Activated CD4-positive, alpha-beta T cell treated with anti-CD3 and anti-CD28 coated beads, Interleukin-2, amount 50 U/mL, for 16 hours (primary cell): ENCODE measurements around the gene TUBGCP6.
A peak's percentile ranks its signal among the peaks of the same experiment; 100 is the strongest.

Experiments
- DNase-seq: peaks from one replicate; pipeline ENCODE4 v3.0.0-alpha.2; 2020

The TUBGCP6 gene

GRCh38 chr22:50261615-50262459 lies 17.0 kb upstream of the TUBGCP6 start, which contains the start of gene MAPK12:
Gene MAPK12, minus strand, starts transcription at chr22:50261683. Its CDS starts 174 bp downstream, at chr22:50261509.
- no peak for DNase-seq

GRCh38 chr22:50260801-50261614 lies 16.2 kb upstream of the TUBGCP6 start:
- DNase-seq: peak; percentile 51

GRCh38 chr22:50260434-50260800 lies 15.6 kb upstream of the TUBGCP6 start:
- no peak for DNase-seq

GRCh38 chr22:50259302-50259701 lies 14.5 kb upstream of the TUBGCP6 start:
- no peak for DNase-seq

- DNase-seq: no peak
Observed at GRCh38 chr22:50258361-50259292, 13.8 kb upstream of the TUBGCP6 start.

- no peak for DNase-seq
Observed at GRCh38 chr22:50257451-50258360, 12.9 kb upstream of the TUBGCP6 start.

GRCh38 chr22:50257041-50257440 lies 12.2 kb upstream of the TUBGCP6 start:
- DNase-seq: no peak

- no peak for DNase-seq
Observed at GRCh38 chr22:50256258-50256862, 11.5 kb upstream of the TUBGCP6 start.

- no peak for DNase-seq
Observed at GRCh38 chr22:50255607-50256006, 10.8 kb upstream of the TUBGCP6 start.

- DNase-seq: no peak
Observed at GRCh38 chr22:50255099-50255498, 10.3 kb upstream of the TUBGCP6 start.

- DNase-seq: no peak
Observed at GRCh38 chr22:50253941-50254340, 9.1 kb upstream of the TUBGCP6 start.

GRCh38 chr22:50253046-50253915 lies 8.5 kb upstream of the TUBGCP6 start:
- DNase-seq: no peak

GRCh38 chr22:50252082-50253045 lies 7.5 kb upstream of the TUBGCP6 start:
- DNase-seq: peak; percentile 61

- DNase-seq: no peak
Observed at GRCh38 chr22:50251477-50252081, 6.8 kb upstream of the TUBGCP6 start.

GRCh38 chr22:50250555-50251476 lies 6.0 kb upstream of the TUBGCP6 start, which contains the start of gene HDAC10:
Gene HDAC10, minus strand, starts transcription at chr22:50251265. Its CDS starts 233 bp downstream, at chr22:50251032.
- DNase-seq: peak; percentile 87

- DNase-seq: no peak
Observed at GRCh38 chr22:50250249-50250554, 5.4 kb upstream of the TUBGCP6 start.
